Aorta (tissue), 5 donors: ENCODE measurements around the gene KIAA0586. TPM values are rescaled to one million over a fixed set of nuclear protein-coding genes. Genes with fewer than 3 reads are reported as not detected.
A peak's percentile ranks its signal among the peaks of the same experiment; 100 is the strongest.
"Not testable (repeated sequence)": the region's sequence is repeated elsewhere in the genome, so short reads cannot be mapped to it uniquely, and the experiment has no call there.

Experiments
- ATAC-seq: fragments of 200-7000 bp; cut with Tn5 transposase; one replicate; pipeline ENCODE4 v1.9.1; 2022; ENCODE audit warnings: moderate library complexity; ENCODE audit not compliant: low FRiP score
- DNase-seq, 2 donors: peaks; one replicate each; pipeline ENCODE4 v3.0.0-alpha.2; 2020
- H3K27ac ChIP-seq, 2 donors: one replicate each; pipeline ENCODE4 v1.5.1; 2013; ENCODE audit warnings: low read length in 2 of 2, mild to moderate bottlenecking in 2 of 2, moderate library complexity in 2 of 2, control low read depth in 1 of 2, inconsistent platforms in 1 of 2, low read depth in 1 of 2
- H3K27me3 ChIP-seq, 2 donors: one replicate each; pipeline ENCODE4 v1.6.1; 2013; ENCODE audit warnings: control low read depth in 1 of 2, low read length in 1 of 2, mild to moderate bottlenecking in 1 of 2, moderate library complexity in 1 of 2; ENCODE audit not compliant: insufficient read depth in 2 of 2, control insufficient read depth in 1 of 2
- H3K36me3 ChIP-seq, 2 donors: one replicate each; pipeline ENCODE4 v1.6.1; 2013; ENCODE audit warnings: control low read depth in 1 of 2, low read length in 1 of 2, mild to moderate bottlenecking in 1 of 2; ENCODE audit not compliant: insufficient read depth in 2 of 2, control insufficient read depth in 1 of 2
- H3K4me1 ChIP-seq, 2 donors: one replicate each; pipeline ENCODE4 v1.6.1; 2013; ENCODE audit warnings: low read length in 2 of 2, control low read depth in 1 of 2, mild to moderate bottlenecking in 1 of 2, moderate library complexity in 1 of 2; ENCODE audit not compliant: insufficient read depth in 2 of 2, control insufficient read depth in 1 of 2
- H3K4me3 ChIP-seq, 2 donors: one replicate each; pipeline ENCODE4 v1.5.1; 2013; ENCODE audit warnings: low read length in 2 of 2, control low read depth in 1 of 2, mild to moderate bottlenecking in 1 of 2
- H3K9me3 ChIP-seq: one replicate; pipeline ENCODE4 v1.6.1; 2013; ENCODE audit warnings: mild to moderate bottlenecking, low read length; ENCODE audit not compliant: control insufficient read depth
- WGBS, 2 donors: extraction: QIAGEN DNeasy Blood & Tissue Kit; methylation state at CpG; one replicate each; pipeline ENCODE4 v1.1.7; 2013; 5-methylcytosine and 5-hydroxymethylcytosine counted together
- intact Hi-C, 2 donors: fragments of 100-400 bp; cut with DNase I; formaldehyde crosslinking; loops; one replicate each; pipeline versions ENCODE4 v1.14.2 to v1.15.0; 2022
- polyA plus RNA-seq, 2 donors: library from polyadenylated mRNA; stranded (reverse); fragments of 200-250 nt; gene quantifications; one replicate each; pipeline ENCODE4 v1.2.3, GENCODE V29; 2013
- total RNA-seq, 2 donors: library from RNA; stranded (reverse); fragmentation: NEBNext Ultra II Directional; extraction: Animal tissue kit (Norgen Biotek cat#: 25700); gene quantifications; one replicate each; pipeline ENCODE4 v1.2.1, GENCODE V29; 2021
- donor health status: healthy with polysubstance abuse.
- donor health status: Bipolar disorder and iron deficiency.
- donor health status: DM: no; HTN: no; CAD: no.
- donor health status: DM: no; HTN: no; CAD: no.
- donor health status: DM: yes; HTN: yes; CAD: no.

Gene KIAA0586
- total and polyA plus RNA-seq, 4 donors = 2.8 to 25.1 (median 13.6) TPM

- Histone ChIP-seq H3K4me3 (no peak overlapping the region), H3K36me3 (no peaks in the 10 kb centered on the region)
Measured at GRCh38 chr14:58476320-58476719, 48.8 kb downstream of the KIAA0586 start.

GRCh38 chr14:58477653-58478052 lies 50.1 kb downstream of the KIAA0586 start:
- intact Hi-C loops = no loop called here
- 97 to 100% methylated on average over 2 of the region's 2 CpGs for WGBS, 2 donors
- Histone ChIP-seq H3K27me3 (no peaks in the 10 kb centered on the region), H3K4me1 (no peaks in the 10 kb centered on the region), H3K27ac (no peak overlapping the region), H3K36me3 (peaks cover 0 to 2% of the 10 kb centered on the region in 2 donors), H3K9me3 (no peaks in the 10 kb centered on the region), H3K4me3 (no peak overlapping the region)
- DNase-seq (no peak), ATAC-seq (no peak)

More at GRCh38 chr14:58476320-58476719, 48.8 kb downstream of the KIAA0586 start:
- intact Hi-C loops = no loop called here
- Histone ChIP-seq H3K4me1 (no peaks in the 10 kb centered on the region), H3K27ac (no peak overlapping the region), H3K9me3 (no peaks in the 10 kb centered on the region), H3K27me3 (no peaks in the 10 kb centered on the region)
- ATAC-seq (no peak), DNase-seq (no peak)
- 98 to 100% methylated on average over 1 of the region's 1 CpG for WGBS, 2 donors

DNA sequence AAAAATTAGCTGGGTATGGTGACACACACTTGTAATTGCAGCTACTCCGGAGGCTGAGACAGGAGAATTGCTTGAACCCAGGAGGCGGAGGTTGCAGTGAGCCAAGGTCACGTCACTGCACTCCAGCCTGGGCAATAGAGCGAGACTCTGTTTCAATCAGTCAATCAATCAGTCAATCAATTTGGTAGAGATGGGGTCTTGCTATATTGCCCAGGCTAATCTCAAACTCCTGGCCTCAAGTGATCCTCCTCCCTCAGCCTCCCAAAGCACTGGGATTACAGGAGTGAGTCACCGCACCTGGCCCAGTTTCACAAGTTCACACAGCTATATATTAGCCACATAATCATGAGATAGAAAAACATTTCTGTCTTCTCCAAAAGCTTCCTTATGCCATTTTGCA lies 50.8 kb downstream of the KIAA0586 start:
- intact Hi-C loops = not testable (repeated sequence)

DNA sequence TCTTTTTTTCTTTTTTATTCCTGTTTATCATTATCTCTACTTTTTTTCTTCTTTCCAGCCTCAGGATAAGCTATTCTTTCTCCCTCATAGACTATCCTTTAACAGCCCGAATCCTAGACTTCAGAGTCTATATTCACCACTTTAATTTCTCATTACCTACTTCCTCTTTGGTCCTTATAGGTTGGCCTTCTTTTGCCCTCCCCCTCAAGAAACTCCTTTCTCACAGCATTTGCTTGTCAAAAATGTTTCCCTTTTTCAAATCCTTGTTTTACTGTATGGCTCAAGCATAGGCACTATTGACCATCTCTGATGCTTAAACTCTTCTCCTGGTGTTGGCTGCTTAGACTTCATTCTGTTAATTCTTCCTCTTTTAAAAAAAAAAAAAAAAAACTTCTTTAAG lies 52.5 kb downstream of the KIAA0586 start:
- H3K27me3 ChIP-seq = no peaks in the 10 kb centered on the region
- no peak for DNase-seq
- no peak for ATAC-seq
- intact Hi-C loops = no loop called here
- no peaks in the 10 kb centered on the region for H3K9me3 ChIP-seq
- no peak overlapping the region for H3K27ac ChIP-seq
- no peaks in the 10 kb centered on the region for H3K4me1 ChIP-seq
- 89 to 95% methylated on average over 1 of the region's 1 CpG for WGBS, 2 donors
- no peak overlapping the region for H3K4me3 ChIP-seq
- peaks cover 0 to 2% of the 10 kb centered on the region in 2 donors for H3K36me3 ChIP-seq

More for the DNA sequence above, 50.8 kb downstream of the KIAA0586 start:
- not testable (repeated sequence) for H3K27me3 ChIP-seq, H3K9me3 ChIP-seq, ATAC-seq, H3K27ac ChIP-seq, H3K4me1 ChIP-seq, H3K36me3 ChIP-seq, H3K4me3 ChIP-seq, DNase-seq
- WGBS, 2 donors = 97 to 100% methylated on average over 5 of the region's 5 CpGs

DNA sequence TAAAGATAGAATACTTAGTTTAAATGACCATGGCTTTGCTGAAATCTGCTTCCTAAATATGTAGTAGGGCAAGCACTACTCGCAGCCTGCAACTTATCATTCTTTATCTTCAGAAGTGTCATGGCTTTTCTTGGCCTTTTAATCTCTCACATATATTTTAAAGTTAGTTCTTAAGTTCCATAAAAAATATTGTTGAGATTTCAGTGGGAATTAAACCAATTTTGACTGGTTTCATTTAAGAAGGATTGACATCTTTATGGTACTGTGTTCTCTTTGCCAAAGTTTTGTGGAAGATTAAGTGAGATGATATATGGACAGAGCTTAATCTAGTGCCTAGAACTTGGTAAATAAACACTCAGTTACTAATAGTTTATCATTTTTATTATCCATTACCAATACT lies 56.7 kb downstream of the KIAA0586 start:
- no peak for ATAC-seq
- peaks cover 0 to 5% of the 10 kb centered on the region in 2 donors for H3K36me3 ChIP-seq

GRCh38 chr14:58488550-58488949 lies 61.0 kb downstream of the KIAA0586 start:
- WGBS, 2 donors = 48 to 60% methylated on average over 1 of the region's 1 CpG
- Histone ChIP-seq H3K27ac (no peak overlapping the region), H3K9me3 (no peaks in the 10 kb centered on the region), H3K27me3 (no peaks in the 10 kb centered on the region), H3K36me3 (peaks cover 0 to 3% of the 10 kb centered on the region in 2 donors), H3K4me1 (no peaks in the 10 kb centered on the region), H3K4me3 (no peak overlapping the region)
- ATAC-seq (no peak), DNase-seq (peak in 1 of 2 donors; percentile 46)
- intact Hi-C loops = no loop called here

More for the DNA sequence above, 56.7 kb downstream of the KIAA0586 start:
- WGBS, 2 donors = 36 to 51% methylated on average over 1 of the region's 1 CpG
- H3K4me3 ChIP-seq = no peak overlapping the region
- H3K27me3 ChIP-seq = no peaks in the 10 kb centered on the region
- H3K4me1 ChIP-seq = no peaks in the 10 kb centered on the region
- intact Hi-C loops = no loop called here
- no peak overlapping the region for H3K27ac ChIP-seq
- H3K9me3 ChIP-seq = no peaks in the 10 kb centered on the region
- no peak for DNase-seq

DNA sequence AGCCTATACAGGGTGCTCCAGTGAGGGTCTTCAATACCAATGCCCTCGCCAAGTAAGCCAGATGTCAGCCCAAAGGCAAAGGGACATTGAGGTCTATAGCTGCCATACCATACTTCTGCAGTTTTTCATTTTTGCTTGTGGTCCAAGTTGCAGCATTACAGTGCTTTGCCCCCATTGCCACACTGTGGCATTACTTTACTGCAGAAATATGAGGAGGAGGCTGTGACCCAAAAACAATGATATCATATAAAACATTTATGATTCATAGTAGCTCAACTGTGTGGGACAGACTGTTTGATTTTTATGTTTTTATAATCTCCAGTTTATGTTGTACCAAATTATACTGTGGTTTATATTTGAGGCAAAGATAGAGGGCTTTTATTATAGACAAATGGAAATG lies 64.1 kb downstream of the KIAA0586 start:
- 94 to 95% methylated on average over 1 of the region's 1 CpG for WGBS, 2 donors
- intact Hi-C loops = no loop called here
- no peak for ATAC-seq
- Histone ChIP-seq H3K4me3 (no peak overlapping the region), H3K27ac (no peak overlapping the region), H3K27me3 (no peaks in the 10 kb centered on the region), H3K36me3 (peaks cover 0 to 3% of the 10 kb centered on the region in 2 donors), H3K4me1 (no peaks in the 10 kb centered on the region), H3K9me3 (no peaks in the 10 kb centered on the region)
- DNase-seq = no peak

DNA sequence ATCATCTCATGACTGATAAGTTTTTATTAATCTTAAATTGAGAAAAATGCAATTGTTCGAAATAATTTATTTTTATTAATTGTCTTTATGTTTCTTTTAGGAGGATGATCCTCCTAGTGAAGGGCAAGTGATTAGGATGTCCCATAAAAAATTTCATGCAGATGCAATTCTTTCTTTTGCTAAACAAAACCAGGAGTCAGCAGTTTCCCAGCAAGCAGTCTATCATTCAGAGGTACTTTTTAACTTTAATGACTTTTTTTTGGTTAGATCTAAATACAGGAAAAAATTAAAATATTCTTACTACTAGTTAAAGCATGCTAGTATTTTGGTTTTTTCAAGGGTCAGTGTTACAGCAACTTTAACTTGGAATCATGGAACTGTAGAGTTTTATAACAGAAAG lies 64.5 kb downstream of the KIAA0586 start:
- DNase-seq (no peak), ATAC-seq (no peak)
- Histone ChIP-seq H3K36me3 (peaks cover 0 to 3% of the 10 kb centered on the region in 2 donors), H3K4me1 (no peaks in the 10 kb centered on the region), H3K27me3 (no peaks in the 10 kb centered on the region), H3K4me3 (no peak overlapping the region), H3K9me3 (no peaks in the 10 kb centered on the region), H3K27ac (no peak overlapping the region)
- 68 to 71% methylated on average over 1 of the region's 1 CpG for WGBS, 2 donors
- intact Hi-C loops = no loop called here

- H3K9me3 ChIP-seq = no peaks in the 10 kb centered on the region
- peaks cover 0 to 3% of the 10 kb centered on the region in 2 donors for H3K36me3 ChIP-seq
- no peaks in the 10 kb centered on the region for H3K27me3 ChIP-seq
- DNase-seq = no peak
- H3K4me3 ChIP-seq = no peak overlapping the region
- H3K27ac ChIP-seq = no peak overlapping the region
- intact Hi-C loops = loop anchor here (2.0 to 10.0 kb wide), 4 partner anchors 71 to 553 kb away; partner anchors contain the start of gene DACT1 (in 2 of the 2)
- ATAC-seq = no peak
- no peaks in the 10 kb centered on the region for H3K4me1 ChIP-seq
- 29 to 34% methylated on average over 3 of the region's 3 CpGs for WGBS, 2 donors
Measured at GRCh38 chr14:58501214-58501816, 73.8 kb downstream of the KIAA0586 start.
